T1000 (cell line): ENCODE measurements around the gene LMAN2L.
A peak's percentile ranks its signal among the peaks of the same experiment; 100 is the strongest.
"Not testable (repeated sequence)": the region's sequence is repeated elsewhere in the genome, so short reads cannot be mapped to it uniquely, and the experiment has no call there.

Source experiments
- DNase-seq: peaks from one replicate; lab custom pipeline; 2025; ENCODE audit warnings: mixed read lengths; lab: John Stamatoyannopoulos, UW

The LMAN2L gene

DNA sequence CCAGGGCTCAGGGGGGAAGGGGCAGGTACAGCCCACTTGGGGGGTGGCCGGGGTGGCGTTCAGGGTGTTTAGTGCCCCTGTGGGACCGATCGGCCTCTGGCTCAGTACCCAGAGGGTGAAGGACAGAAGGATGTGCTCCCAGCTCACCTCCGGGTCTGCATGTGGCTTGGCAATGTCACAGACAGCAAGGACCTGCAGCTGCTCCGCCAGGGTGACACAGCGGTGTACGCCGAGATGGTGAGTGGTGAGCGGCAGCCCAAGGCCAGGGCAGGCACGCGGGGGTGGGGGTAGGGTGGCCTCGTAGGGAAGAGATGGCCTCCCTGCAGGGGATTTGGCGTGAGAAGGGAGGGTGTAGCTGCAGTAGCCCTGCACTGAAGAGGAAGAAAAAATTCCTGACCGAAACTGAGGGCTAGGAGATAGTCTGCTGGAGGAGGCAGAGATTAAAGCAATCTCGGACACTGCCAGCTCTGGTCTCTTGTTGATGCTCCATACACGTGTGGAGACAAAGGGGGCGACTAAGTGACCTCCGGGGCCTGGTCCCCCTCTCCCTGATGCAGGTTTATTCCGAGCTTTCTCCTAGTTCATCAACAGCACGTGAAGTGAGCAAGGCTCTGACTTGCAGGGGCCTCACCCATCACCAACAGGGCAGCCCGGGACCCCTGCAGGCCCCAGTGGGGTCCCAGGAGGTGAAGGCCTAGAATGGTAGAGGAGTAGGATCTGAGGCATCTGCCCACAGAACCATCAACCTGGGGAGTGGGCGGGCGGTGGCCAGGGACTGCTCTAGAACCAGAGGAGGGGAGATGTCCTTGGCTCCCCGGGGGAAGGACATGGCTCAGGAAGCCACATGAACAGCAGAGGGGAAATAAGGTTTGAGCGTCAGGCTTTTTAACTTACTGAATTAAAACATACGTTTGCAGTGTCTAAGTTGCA, 51.9 kb downstream of the LMAN2L start:
- DNase-seq = no peak

DNA sequence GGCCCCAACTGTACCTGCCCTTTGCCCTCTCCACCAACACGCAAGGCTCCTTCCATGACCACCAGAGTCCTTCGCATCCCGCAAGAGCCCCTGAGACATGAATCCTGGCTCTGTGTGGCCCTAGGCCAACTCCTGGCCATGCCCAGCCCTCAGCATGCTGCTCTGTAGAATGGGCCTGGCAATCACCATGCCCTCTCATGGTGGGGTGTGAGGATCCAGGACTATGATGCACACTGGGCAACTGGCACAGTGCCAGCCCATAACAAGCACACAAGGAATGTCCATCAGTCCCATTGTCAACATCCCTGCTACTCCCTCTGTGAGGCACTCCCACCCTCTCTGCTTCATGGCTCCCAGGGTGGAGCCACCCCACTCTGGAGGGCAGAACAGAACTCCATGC, 52.6 kb downstream of the LMAN2L start:
- no peak for DNase-seq

DNA sequence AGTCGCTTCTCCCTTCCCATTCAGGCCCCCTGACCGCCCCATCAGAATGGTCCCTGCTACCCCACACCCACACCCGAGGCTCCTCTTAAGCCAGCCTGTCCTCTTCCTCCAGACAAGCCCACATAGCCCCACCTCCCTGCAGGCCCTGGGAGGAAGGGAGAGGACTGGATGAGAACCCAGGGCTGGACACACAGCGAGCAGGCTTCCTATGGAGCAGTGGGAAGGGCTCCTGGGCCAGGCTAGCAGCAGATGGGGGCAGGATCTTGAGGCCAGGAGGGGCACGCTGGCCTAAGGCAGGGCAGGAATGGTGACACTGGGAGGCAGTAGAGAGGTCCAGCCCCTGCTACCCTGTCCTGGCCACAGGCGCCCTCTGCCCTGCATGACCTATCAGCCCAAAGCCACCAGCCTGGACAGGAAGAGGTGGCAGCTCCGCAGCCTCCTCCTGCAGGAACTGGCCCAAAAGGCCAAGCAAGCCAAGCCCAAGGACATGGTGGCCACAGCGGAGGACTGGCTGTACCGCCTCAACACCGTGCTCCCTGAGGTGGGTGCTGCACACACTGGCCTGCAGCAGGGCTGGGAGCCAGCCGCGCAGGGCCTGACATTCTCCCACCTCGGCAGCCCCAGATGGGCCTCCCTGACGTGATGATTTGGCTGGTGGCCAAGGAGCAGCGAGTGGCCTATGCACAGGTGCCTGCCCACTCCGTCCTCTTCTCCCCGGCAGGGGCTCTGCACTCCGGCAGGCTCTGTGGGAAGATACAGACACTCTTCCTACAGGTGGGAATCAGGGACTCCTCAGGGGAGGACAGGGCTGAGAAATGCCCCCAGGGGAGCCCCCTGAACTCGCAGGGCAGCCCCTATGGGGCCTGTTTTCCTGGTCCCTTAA, 54.0 kb downstream of the LMAN2L start:
- no peak for DNase-seq

DNA sequence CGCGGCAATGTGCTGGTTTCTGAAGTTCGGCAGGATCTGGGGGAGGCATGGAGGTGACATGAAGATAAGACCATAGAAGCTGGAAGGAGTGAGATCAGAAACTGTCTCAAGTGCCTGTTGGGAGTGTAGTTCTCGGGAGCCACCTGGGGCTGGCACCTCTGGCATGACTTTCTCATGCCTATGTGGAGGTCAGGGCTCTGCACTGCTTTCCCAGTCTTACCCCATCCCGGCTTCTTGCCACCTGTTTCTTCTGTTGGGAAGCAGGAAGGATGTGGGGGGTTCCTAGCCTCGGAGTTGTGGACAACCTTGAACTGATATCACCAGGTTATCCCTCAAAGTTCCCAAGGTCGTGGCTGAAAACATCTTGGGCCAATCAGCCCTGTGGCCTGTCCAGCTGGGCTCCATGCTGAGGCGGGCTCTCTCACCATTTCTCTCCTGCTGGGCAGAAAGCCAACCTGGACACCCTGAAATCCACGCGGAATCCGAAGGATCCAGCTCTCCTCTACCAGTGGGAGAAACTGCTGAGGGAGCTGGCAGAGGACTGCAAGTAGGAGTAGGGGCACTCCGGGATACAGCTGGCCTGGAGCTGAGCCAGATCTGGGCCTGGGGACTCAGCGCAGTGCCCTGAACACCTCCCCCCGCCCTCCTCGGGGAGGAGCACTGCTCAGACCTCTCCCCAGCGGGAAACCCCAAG, 54.8 kb downstream of the LMAN2L start:
- DNase-seq = no peak

DNA sequence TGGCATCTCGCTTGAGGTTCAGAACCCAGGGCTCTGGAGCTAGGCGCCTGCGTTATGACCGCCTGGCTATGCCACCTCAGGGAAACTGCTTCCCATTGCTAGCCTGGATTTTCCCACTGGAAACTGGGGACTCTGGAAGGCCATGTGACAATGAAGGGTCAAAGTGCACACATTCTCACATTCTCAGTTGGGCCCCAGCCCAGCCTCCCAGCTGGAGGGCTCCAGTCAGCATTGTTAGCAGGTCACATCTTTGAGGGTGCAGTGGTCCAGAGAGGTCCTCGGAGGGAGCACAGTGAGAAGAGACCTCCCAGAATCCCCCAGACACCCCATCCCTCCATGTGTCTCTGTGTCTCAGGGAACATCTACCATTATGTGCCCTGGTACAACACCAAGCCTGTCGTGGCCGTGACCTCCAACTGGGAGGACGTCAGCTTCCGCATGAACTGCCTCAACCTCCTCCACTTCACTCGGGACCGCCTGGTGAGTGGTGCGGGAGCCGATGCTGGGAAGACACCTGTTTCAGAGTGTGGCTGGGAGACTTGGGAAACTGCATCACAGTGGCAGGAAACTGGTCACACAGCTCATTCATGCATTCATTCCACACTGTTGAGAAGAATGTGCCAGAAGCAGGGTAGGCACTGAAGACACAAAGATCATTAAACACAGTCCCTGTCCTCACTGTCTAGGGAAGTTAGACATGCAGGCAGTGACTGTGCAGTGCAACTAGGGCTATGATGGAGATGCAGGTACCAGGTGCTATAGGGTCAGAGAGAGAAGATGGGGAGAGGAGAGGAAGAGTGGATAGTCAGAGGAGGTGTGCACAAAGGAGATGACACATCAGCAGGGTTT, 55.7 kb downstream of the LMAN2L start:
- no peak for DNase-seq

DNA sequence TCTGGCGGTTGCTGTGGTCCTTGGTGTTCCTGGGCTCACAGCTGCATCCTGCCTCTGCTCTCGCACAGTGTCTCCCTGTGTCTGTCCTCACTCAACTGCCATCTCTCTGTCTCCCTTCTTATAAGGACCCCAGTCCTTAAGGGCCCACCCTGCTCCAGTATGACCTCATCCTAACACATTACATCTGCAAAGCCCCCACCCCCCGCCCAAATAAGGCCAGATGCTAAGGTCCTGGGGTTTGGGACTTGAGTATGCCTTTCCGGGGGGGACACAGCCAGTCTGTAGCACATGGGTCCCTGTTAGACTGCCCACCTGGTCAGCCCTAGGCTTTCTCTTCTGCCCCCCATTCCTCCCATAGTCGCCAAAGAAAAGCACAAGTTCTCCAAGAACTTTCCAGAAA, 56.6 kb downstream of the LMAN2L start:
- no peak for DNase-seq

DNA sequence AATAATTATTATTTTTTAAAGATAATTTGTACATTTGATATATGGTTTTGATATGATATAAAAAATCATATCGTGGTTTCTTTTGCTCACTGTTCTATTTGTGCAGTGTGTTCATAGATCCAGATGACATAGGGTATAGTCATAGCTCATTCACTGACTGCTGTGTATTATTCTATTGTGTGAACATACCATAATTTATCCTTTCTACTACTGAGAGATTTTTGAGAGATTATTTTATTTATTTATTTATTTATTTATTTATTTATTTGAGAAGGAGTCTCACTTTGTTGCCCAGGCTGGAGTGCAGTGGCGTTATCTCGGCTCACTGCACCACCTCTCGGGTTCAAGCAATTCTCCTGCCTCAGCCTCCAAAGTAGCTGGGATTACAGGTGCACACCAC, 58.3 kb downstream of the LMAN2L start:
- DNase-seq = no peak

DNA sequence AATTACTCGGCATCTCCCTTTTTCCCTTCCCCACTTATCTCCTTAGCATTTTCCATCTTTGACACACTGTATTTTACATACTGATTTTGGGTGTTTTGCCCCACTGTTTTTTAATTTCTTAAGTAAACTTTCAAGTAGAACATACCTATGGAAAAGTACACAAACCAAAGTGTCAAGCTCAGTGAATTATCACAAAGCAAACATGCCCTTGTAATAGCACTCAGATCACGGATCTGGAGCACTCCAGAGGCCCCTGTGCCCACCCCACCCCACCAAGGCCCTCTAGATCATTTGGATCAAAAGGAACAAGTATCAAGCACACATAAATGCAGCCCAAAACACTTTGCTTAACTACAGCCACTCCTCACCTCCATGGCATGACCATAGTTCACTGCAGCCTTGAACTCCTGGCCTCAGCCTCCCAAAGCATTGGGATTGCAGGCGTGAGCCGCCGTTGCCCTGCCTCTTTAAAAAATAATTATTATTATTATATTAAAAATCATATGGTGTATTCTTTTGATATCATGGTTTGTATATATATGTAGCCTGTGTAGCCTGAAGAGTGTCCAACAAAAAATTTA, 59.2 kb downstream of the LMAN2L start:
- no peak for DNase-seq

DNA sequence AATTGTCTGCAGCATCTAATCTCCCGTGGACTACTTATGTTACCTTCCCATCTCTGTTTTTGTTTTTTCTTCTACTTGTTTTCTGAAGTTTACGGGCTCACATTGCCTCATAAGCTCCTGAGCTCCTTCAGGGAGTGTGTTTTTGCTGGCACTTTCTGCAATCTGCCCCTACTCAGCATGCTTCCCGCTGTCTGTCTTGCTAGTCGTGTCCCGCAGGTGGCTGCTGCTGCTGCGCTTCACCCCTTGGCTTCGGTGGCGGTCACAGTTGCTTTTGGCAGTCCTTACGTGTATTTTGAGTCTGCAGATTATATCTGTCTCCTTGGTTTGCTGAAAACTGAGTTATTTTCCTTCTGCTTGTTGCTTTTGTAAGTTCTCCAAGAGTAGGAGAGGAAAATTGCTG, 60.0 kb downstream of the LMAN2L start:
- DNase-seq = no peak

DNA sequence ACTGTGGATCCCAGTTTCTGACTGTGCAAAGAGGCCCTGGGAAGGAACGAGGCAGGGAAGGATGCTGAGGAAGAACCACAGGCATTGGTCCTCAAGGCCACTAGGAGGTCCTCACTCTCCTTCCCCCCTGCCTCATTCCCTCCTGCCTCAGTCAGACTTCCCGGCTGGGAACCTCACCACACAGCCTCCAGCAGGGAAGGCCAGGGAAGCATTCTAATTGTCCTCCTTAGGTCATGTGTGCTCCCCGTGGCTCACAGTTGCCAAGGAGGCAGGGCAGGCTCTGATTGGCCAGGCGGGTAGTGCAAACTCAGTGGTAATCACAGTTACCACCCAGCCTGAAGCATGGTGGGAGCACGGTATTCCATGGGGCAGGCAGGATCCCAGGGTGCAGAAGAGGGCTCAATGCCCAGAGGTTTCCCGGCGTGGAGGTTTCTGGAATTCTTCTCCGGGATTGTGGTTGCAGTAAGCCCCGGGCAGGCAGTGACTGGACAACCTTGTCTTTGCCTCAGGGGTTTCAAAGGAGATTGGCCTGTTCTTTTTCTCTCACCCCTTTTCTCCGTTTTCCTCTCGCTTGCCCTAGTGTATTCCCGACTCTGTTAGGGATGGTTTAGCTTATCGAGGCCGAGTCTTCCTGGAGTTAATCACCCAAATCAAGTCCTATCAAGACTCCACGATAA, 70.2 kb downstream of the LMAN2L start:
- no peak for DNase-seq

DNA sequence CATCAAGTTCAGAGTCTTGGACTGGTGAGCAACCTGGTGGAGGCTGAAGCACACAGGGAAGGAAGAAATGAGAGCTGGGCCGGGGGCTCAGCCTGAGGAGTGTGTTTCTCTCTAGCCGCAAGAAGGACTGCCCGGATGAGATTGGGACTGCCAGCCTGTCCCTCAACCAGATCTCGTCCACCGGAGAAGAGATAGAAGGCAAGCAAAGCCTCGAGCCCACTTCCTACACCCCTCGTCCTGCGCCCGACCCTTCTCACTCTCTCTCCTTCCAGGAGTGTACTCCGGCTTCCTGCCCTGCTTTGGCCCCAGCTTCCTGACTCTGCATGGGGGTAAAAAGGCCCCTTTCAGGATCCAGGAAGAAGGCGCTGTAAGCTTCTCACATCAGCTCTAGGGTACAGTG, 71.1 kb downstream of the LMAN2L start:
- no peak for DNase-seq

DNA sequence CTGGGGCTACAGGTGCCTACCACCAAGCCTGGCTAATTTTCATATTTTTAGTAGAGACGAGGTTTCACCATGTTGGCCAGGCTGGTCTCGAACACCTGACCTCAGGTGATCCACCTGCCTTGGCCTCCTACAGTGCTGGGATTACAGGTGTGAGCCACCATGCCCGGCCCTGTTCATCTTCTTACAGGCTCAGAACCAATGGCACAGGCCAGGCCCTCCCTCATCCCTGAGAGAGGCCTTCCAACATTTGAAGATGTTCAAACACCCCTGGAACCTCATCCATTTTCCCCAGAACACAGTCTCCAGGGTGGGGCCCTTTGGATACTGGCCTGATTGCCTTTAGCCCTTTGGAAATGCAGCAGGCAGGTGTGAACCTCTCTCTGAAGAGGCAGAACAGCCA, 74.1 kb downstream of the LMAN2L start:
- DNase-seq = not testable (repeated sequence)

DNA sequence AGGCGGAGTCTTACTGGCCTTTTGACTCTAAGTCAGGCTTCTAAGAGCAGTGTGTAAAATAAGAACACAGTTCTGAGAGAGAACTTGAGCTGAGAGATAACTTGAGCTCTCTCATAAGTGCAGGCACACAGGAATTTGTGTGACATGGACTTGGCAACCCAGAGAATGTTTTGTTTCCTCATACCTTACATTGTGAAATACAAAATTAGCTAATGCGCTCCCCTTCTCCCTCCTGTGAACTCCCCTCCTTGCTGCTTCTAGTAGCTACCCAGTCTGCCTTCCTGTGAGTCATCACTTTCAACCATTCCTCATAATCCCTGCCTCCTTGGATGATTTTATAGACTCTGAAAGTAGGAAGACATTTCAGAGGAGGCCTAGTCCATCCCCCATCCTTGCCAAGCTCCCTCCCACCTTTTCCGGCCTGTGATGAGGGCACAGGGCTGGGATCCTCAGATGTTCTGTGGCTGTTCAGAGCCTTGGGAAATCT, 74.7 kb downstream of the LMAN2L start:
- peak; percentile 66 for DNase-seq

DNA sequence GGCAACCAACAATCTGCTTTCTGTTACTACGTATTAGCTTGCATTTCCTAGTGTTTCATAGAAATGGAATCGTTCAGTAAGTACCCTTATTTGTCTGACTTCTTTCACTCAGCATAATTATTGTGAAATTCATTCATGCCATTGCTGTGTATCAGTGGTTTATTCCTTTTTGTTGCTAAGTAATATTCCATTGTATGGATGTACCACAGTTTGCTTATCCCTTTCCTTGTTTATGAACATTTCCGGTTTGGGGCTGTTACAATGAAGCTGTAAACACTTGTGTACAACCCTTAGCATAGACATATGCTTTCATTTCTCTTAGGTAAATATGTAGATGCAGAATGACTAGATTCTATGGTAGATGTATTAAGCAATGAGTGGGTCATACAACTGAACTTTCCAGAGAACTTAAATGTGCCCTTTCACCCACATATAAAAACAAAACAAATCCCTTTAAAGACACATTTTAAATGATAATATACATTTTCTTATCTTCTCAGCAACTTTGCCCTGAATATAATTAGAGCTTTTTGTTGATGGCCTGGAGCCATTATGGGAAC, 75.4 kb downstream of the LMAN2L start:
- no peak for DNase-seq

DNA sequence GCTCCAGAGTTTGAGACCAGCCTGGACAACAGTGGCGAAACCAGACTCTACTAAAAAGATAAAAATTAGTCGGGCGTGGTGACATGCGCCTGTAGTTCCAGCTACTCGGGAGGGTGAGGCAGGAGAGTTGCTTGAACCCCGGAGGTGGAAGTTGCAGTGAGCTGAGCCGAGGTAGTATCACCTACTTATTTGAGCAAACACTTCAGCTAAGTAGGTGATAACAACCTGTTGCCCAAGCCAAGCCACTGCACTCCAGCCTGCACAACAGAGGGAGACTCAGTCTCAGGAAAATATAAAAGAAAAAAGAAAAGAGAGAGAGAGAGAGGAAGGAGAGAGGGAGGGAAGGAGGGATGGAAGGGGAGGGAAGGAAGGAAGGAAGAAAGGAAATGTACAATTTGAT, 76.0 kb downstream of the LMAN2L start:
- no peak for DNase-seq

DNA sequence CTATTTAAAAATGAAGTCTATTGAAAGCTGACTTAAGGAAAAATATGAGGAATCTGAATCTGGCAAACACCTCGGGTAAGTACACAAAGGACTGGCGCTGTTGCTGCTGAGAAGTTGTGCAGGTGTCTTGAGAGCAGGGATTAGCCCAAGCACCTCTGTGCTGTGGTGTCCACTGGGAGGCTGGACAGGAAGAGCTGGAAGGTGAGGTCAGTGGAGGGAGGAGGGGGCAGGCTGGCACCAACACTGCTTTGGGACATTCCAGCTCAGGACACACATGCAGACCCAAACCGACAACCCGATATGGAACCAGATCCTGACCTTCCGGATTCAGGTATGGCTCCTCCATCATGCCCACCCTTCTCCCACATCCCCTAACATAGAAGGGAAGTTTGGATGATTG, 76.7 kb downstream of the LMAN2L start:
- DNase-seq = no peak

DNA sequence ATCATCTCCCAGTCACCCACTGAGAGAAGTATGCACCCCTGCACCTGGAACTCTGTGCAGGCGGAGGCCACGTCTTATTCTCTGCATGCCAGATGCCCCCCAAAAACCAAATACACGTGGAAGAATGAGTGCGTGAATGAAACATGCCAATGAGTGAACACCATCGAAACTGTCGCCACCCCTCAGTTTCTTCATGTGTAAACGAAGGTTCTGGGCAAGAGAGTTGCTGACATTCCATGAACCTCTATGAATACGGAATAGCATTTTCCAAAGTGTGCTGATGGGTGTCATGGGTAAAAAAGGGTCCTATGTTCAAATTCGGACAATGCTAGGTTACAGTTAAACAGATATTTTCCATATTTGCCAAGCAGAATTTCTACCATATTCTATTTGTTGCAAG, 77.5 kb downstream of the LMAN2L start:
- no peak for DNase-seq

DNA sequence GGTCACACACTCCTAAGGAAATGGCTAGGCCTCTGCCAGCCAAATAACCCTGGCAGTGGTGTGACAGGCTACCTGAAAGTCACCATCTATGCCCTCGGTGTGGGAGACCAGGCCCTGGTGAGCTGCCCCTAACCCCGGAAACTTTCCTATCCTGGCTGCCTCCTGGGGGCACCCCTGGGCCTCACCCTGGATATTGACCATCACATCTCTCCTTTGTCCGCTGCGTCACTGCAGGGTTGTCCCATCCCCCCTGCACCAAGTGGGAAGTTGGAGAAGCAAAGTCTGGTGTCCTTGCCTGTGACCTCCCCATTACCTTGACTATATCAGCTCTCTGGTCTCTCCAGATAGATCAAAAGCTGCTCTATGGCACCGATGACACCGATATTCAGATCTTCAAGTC, 78.5 kb downstream of the LMAN2L start:
- DNase-seq = no peak

DNA sequence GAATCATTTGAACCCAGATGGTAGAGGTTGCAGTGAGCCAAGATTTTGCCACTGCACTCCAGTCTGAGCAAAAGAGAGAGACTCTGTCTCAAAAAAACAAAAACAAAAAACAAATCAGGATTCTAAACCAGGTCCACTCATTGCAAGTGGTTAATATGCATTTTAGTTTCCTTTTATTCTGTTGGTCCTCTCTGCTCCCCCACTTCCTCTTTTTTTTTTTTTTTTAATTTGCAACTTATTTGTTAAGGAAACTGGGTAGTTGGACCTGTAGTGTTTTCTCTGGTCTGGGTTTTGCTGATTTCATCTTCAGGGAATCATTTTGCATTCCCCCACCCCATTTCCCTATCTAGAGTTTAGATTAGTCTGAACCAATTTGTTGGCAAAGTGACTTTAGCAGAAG, 83.3 kb downstream of the LMAN2L start:
- no peak for DNase-seq
